Measurements from ENCODE around the gene COA8.

Gene COA8

DNA sequence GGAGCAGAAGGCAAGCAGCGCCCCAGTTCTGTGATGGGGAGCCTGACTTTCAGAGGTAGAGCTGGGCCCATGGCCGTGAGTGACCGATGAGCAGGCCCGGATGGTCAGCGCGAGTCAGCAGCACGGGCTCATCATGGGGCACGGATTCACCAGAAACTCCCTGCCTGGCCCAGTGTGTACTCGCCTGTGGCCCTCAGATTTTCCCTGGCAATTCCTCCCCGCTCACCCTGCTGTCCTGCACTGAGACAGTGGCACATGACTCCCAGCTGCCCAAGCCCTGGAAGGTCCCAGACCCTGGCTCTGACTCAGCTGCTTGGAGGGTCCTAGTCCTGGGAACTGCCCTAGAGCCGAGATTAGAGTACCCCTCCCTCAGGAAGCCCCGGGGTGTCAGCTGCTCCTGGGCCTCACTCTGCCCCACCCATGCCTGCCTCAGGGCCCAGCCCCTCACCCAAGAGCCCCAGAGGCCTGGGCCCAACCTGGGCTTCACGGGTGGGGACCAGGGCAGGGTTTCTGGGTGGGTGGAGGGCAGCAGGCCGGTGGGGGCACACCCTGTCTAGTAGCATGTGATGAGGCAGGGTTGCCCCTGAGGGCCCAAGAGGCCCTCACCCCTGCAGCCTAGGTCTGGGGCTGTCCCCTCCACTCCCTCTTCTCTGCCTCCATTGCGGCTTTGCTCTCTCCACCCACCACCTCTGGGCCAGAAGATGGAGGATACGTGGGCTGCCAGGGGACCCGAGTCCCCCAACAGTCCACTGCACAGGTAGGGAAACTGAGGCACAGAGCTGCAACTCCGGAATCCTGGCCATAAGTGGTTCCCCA, 25.4 kb upstream of the COA8 start:
- DNase-seq (ENCODE audit: low spot score): no peak

DNA sequence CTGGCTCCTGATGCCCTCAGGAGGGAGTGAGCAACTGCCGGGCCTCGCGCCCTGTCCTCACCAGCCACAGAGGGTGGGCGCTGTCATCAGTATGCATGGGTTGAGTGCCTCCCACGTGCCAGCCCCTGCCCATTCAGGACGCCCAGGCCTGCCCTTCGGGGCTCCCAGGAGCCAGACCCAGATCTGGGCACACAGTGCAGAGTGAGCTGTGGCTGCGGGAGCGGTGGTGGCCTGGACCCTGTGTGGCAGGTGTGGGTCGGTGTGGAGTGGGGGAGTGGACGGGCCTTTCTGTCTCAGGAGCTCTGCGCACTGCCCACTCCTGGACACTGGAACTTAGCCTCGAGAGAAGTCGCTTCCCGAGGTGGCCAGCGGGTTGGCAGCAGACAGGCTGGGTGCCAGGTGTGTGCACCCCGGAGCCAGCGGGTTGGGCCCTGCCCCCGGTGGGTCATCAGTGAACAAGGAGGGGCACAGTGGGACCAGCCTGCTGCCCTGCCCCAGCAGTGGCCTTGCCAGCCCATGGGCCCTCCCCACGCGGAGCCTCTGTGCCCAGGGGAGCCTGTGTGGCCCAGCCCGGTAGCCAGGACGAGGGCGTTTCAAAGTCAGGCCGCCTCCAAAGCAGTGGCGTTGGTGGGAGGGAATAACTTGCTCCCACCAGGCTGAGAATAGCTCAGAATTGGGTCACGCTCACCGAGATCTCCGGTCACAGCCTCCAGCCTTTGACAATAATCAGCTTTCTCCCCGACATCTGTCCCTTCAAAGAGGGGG, 24.3 kb upstream of the COA8 start:
- no peak for DNase-seq (ENCODE audit: low spot score)

GRCh38 chr14:103539056-103539825, 23.5 kb upstream of the COA8 start:
- no peak for DNase-seq (ENCODE audit: low spot score)

GRCh38 chr14:103540821-103541708, 21.7 kb upstream of the COA8 start:
- DNase-seq (ENCODE audit: low spot score): no peak

GRCh38 chr14:103541709-103542604, 20.8 kb upstream of the COA8 start:
- DNase-seq (ENCODE audit: low spot score): no peak

- DNase-seq (ENCODE audit: low spot score): peak; percentile 96
Measured at GRCh38 chr14:103542605-103543088, 20.1 kb upstream of the COA8 start.

GRCh38 chr14:103543140-103543539, 19.6 kb upstream of the COA8 start:
- no peak for DNase-seq (ENCODE audit: low spot score)

DNA sequence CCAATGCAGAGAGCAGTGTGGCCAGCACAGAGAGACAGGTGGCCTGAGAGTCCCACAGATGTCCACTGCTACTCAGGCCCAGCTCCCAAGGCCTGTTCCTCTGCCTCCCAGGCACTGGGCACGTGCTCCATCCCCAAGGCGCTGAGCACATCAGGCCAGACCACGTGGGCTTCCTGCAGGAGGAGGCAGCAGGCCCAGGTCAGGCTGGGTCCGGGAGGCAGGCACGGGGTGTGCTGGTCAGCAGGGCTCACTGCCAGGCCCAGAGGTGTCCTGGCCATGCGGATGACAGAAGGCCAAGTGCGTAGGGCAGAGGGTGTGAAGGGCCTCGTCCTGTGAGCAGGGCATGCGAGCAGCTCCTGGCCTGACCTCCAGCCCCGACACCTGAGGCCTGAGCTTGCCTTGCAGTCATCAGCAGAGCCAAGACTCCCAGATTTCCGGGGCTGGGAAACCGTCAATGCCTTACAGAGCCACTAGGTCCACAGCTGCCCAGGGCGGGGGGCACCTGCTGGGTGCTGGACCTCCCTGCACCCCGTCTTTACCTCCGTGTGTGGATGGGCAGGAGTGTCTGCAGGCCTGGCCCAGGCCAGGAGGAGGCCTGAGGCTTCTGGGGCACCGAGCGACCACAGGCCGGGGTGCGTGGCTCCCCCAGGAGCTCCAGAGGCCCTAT, 18.9 kb upstream of the COA8 start:
- no peak for DNase-seq (ENCODE audit: low spot score)

DNA sequence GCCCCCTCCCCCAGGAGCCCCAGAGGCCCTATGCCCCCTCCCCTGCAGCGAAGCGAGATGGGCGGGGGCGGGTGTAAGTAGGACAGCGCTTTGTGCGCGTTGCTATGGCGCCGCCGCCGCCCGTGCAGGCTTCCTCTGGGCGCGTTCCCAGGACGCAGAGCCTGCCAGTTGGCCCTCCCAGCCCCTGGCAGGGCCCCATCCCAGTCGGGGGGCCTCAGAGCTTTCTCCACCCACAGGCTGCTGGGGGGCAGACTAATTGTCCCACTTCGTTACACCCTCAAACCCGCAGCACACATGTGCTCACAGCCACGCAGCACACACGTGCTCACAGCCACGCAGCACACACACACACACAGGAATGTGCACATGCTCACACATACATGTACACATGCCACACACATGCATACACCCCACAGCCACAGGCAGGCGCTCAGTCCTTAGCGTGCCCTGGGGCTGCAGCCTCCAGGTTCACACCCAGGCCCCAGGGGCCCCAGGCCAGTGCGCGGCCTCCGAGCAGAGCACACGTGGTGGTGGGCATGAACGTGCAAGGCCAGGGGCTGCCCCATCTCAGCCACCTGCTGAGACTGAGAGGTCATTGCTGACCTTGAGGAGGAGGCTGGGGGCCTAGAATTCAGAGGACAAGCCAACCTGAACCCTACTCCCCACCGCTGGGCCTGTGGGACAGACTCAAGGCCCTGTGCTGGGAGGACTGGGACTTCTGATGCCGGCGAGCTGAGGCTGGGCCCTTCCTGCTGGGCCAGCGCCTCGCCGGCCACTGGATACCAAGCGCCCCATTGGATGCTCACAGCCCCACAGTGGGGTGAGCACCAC, 18.2 kb upstream of the COA8 start:
- DNase-seq (ENCODE audit: low spot score): peak; percentile 76

DNA sequence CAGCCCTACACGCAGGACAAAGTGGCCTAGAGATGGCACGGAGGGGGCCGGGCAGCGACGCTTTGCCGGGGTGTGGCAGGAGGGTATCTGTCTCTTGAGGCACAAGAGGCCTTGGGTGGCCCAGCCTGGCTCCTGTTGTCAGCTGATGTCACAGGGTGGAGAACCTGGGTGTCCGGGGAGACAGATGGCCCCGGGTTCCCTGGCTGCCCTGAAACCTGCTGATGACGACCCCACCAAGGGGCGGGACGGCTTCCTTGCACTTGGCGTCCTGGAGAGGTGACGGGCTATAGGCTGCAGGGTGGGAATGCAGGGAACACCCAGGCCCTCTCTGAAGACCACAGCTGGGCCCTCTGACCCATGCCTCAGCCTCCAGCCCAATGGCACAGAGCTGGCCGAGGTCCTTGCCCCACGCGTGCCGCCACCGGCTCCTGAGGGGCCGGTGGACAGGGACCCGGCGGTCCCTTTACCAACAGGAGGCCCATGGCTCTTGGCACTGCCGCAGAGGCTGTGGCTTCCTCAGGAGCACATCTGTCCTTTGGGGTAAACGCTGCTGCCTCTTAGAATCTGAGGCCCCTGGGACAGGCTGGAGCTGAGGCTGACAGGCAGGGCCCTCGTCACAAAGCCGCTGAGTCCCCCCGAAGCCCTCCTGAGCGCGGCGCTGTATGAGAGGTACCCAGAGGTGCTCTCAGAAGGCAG, 17.4 kb upstream of the COA8 start:
- no peak for DNase-seq (ENCODE audit: low spot score)

DNA sequence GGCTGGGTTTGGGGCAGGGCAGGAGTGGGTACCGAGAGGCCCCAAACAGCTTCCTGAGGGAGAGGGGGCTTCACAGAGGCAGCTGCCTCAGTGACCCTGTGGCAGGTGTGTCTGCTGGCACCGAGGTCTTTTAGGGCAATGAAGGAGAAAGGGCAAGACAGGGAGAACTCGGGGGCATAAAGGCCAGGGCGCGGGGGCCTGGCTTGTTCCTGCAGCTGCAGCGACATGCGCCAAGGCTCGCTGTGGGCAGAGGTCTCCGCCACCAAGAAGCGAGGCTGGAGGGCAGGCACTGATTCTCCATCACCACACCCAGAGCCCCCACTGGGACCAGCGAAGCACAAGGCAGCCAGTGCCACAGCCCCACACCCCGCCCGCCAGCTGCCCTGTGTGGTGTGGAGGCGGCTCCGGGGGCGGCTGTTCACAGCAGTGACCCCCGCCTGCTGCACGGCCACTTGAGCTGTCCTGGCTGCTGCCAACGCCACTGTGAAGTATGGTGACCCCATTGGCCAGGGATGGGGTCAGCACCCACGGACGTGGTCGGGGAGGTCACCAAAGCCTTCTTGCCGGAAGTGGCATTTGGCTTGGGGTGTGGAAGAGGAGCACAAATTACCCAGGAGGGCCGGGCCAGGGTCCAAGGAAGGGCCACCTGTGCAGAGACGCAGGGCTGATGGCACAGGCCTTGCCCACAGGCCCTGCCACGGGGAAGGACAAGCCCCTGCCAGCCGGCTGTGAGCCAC, 16.7 kb upstream of the COA8 start:
- no peak for DNase-seq (ENCODE audit: low spot score)

- peak; percentile 73 for DNase-seq (ENCODE audit: low spot score)
Measured at GRCh38 chr14:103546652-103547454, 15.9 kb upstream of the COA8 start.

DNA sequence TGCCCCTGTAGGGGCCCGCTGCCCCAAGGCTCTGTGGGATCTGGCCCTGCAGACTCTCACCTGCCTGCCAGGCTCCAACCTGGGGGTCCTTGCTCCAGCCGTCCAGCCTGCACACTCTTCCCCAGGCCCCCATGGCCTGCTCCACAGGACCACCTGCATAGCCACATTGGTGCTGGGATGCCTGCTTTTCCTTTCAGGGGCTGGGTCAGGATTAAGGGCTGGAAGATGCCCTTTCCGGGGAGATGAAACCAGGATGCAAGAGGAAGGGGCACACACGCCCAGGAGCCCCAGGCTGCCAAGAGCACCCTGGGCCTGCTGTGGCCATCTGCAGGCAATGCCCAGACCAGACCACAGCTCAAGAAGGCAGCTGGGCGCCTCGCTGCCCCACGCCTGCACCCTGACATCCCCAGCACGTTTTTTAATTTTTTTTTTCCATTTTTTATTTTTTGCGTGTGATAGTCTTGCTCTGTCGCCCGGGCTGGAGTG, 15.3 kb upstream of the COA8 start:
- no peak for DNase-seq (ENCODE audit: low spot score)

- no peak for DNase-seq (ENCODE audit: low spot score)
Measured at GRCh38 chr14:103547941-103548462, 14.8 kb upstream of the COA8 start.

DNA sequence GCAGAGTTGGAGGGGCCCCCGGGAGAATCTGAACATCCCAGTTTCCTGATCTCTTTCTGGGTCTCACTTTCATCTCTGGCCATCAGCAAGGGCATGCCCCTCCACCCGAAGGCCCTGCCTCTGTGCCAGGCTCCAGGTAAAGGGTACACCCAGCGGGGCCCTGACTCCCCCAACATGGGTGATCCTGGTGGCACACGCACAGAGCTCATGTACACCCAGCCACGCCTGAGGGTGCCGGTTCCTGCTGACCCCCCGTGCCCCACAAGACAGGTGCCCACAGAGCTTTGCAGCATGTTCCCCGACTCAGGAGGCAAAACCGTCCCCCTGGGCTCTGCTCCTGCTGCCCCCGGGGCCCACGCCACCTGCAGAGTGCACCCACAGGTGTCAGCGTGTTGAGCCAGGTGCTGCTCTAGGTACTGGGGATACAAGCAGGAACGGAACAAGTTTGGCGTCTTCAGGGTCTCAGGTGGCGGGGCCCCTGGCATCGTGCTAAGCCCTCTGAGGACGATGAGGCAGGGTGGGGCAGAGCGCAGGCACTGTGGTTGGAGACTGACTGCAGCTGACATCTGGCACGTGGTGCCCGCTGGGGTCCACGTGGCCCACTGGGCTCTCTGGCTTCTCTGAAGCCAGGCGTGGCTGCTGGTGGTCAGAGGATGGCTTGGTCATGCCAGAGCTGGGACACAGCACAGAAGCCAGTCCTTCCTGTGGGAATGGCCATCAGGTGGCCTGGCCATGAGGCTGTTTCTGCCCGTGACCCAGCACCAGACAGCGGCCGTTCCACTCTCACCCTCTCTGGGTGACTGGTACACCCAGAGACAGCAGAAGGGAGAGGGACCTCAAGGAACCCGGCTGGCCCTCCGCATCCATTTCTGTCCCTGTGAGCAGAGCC, 14.1 kb upstream of the COA8 start:
- DNase-seq (ENCODE audit: low spot score): no peak

All from pons (tissue), 1 donor.